ENCODE measurements around the gene RNF6. TPM values are rescaled to one million over a fixed set of nuclear protein-coding genes. Genes with fewer than 3 reads are reported as not detected.
A peak's percentile ranks its signal among the peaks of the same experiment; 100 is the strongest.

The RNF6 gene
- total RNA-seq, 2 donors from 2014 or later = 18.1 to 20.4 TPM

GRCh38 chr13:26220575-26220974 lies 1.5 kb downstream of the RNF6 start:
- WGBS, 2 experiments (ENCODE audit: insufficient coverage in 1 of 2, insufficient read length in 1 of 2) = 58 to 93% methylated on average over 1 to 2 of the region's 2 CpGs
- Mint-ChIP-seq H3K4me3 (peak overlapping the region; percentile 83), H3K9me3 (no peaks in the 10 kb centered on the region), H3K27ac (no peak overlapping the region), H3K36me3 (ENCODE audit: low read depth) (peaks cover 27% of the 10 kb centered on the region), H3K4me1 (peaks cover 18% of the 10 kb centered on the region), H3K27me3 (ENCODE audit: insufficient read depth) (peaks cover 8% of the 10 kb centered on the region)
- Histone ChIP-seq H3K4me3 (ENCODE audit: low read length) (peak overlapping the region; percentile 93), H3K27me3 (ENCODE audit: control insufficient read depth, insufficient read depth, low read length, poor library complexity, severe bottlenecking) (peaks cover 13% of the 10 kb centered on the region), H3K36me3 (ENCODE audit: control insufficient read depth, insufficient read depth, low read length) (peaks cover 44% of the 10 kb centered on the region), H3K9me3 (ENCODE audit: control insufficient read depth, low read length) (no peaks in the 10 kb centered on the region), H3K4me1 (ENCODE audit: control insufficient read depth, insufficient read depth, low read length) (peaks cover 5% of the 10 kb centered on the region), H3K9ac (ENCODE audit: extremely low read depth, low read length, poor library complexity, severe bottlenecking) (peak overlapping the region; percentile 85), H3K27ac (ENCODE audit: low read depth, low read length) (no peak overlapping the region)
- TF ChIP-seq CTCF (conservative IDR thresholded peaks at IDR 0.05) = no peak
- no peak for DNase-seq

- H3K36me3 Mint-ChIP-seq (ENCODE audit: low read depth) = peaks cover 34% of the 10 kb centered on the region
- Histone ChIP-seq H3K9me3 (ENCODE audit: control insufficient read depth, low read length) (no peaks in the 10 kb centered on the region), H3K36me3 (ENCODE audit: control insufficient read depth, insufficient read depth, low read length) (peaks cover 51% of the 10 kb centered on the region), H3K4me1 (ENCODE audit: control insufficient read depth, insufficient read depth, low read length) (peaks cover 5% of the 10 kb centered on the region), H3K27ac (ENCODE audit: low read depth, low read length) (no peak overlapping the region), H3K9ac (ENCODE audit: extremely low read depth, low read length, poor library complexity, severe bottlenecking) (no peak overlapping the region), H3K27me3 (ENCODE audit: control insufficient read depth, insufficient read depth, low read length, poor library complexity, severe bottlenecking) (peaks cover 5% of the 10 kb centered on the region), H3K4me3 (ENCODE audit: low read length) (peak overlapping the region; percentile 93)
- peak overlapping the region; percentile 83 for H3K4me3 Mint-ChIP-seq
- WGBS, 2 experiments (ENCODE audit: insufficient coverage in 1 of 2, insufficient read length in 1 of 2) = 95 to 100% methylated on average over 1 of the region's 1 CpG
- peaks cover 18% of the 10 kb centered on the region for H3K4me1 Mint-ChIP-seq
- no peak overlapping the region for H3K27ac Mint-ChIP-seq
- DNase-seq = no peak
- no peaks in the 10 kb centered on the region for H3K9me3 Mint-ChIP-seq
- peaks cover 5% of the 10 kb centered on the region for H3K27me3 Mint-ChIP-seq (ENCODE audit: insufficient read depth)
- no peak for TF ChIP-seq CTCF (conservative IDR thresholded peaks at IDR 0.05)
Measured at GRCh38 chr13:26219726-26220125, 2.4 kb downstream of the RNF6 start.

GRCh38 chr13:26216042-26216441 lies 6.1 kb downstream of the RNF6 start:
- Histone ChIP-seq H3K4me1 (ENCODE audit: control insufficient read depth, insufficient read depth, low read length) (peaks cover 5% of the 10 kb centered on the region), H3K27me3 (ENCODE audit: control insufficient read depth, insufficient read depth, low read length, poor library complexity, severe bottlenecking) (no peaks in the 10 kb centered on the region), H3K4me3 (ENCODE audit: low read length) (no peak overlapping the region), H3K27ac (ENCODE audit: low read depth, low read length) (no peak overlapping the region), H3K9ac (ENCODE audit: extremely low read depth, low read length, poor library complexity, severe bottlenecking) (no peak overlapping the region), H3K36me3 (ENCODE audit: control insufficient read depth, insufficient read depth, low read length) (peaks cover 84% of the 10 kb centered on the region), H3K9me3 (ENCODE audit: control insufficient read depth, low read length) (no peaks in the 10 kb centered on the region)
- no peak for DNase-seq
- H3K27ac Mint-ChIP-seq = no peak overlapping the region
- no peak for TF ChIP-seq CTCF (conservative IDR thresholded peaks at IDR 0.05)
- H3K27me3 Mint-ChIP-seq (ENCODE audit: insufficient read depth) = no peaks in the 10 kb centered on the region
- H3K9me3 Mint-ChIP-seq = no peaks in the 10 kb centered on the region
- no peak overlapping the region for H3K4me3 Mint-ChIP-seq
- whole genome bisulfite sequencing, 2 experiments (ENCODE audit: insufficient coverage in 1 of 2, insufficient read length in 1 of 2) = 90% methylated on average over 1 of the region's 2 CpGs; no CpG with 5 or more reads in 1 of the 2 experiments
- H3K36me3 Mint-ChIP-seq (ENCODE audit: low read depth) = peaks cover 53% of the 10 kb centered on the region
- H3K4me1 Mint-ChIP-seq = peaks cover 13% of the 10 kb centered on the region

Data from endodermal cell (in vitro differentiated cells).